BLaER1 treated with 17β-estradiol and CSF1 and Interleukin-3, amounts not matched to agents 10 nM and 100 nM (cell line): Measurements from ENCODE around the gene ILKAP.
A peak's percentile ranks its signal among the peaks of the same experiment; 100 is the strongest.

Experiments used
- H3K27ac ChIP-seq, 11 experiments: shearing (Covaris generic); formaldehyde crosslinking; 2 replicates each; pipeline ENCODE4 v1.8.1; 2022
- H3K27me3 ChIP-seq, 11 experiments: shearing (Covaris generic); formaldehyde crosslinking; 2 replicates each; pipeline ENCODE4 v1.8.1; 2022
- H3K36me3 ChIP-seq, 11 experiments: shearing (Covaris generic); formaldehyde crosslinking; 2 replicates each; pipeline ENCODE4 v1.8.1; 2022
- H3K4me1 ChIP-seq, 10 experiments: shearing (Covaris generic); formaldehyde crosslinking; 2 replicates each; pipeline ENCODE4 v1.8.1; 2022
- H3K4me2 ChIP-seq, 11 experiments: shearing (Covaris generic); formaldehyde crosslinking; 2 replicates each; pipeline ENCODE4 v1.8.1; 2022
- H3K4me3 ChIP-seq, 10 experiments: shearing (Covaris generic); formaldehyde crosslinking; 2 replicates each; pipeline ENCODE4 v1.8.1; 2022
- H3K9ac ChIP-seq, 11 experiments: shearing (Covaris generic); formaldehyde crosslinking; 2 replicates each; pipeline ENCODE4 v1.8.1; 2022
- H3K9me3 ChIP-seq, 11 experiments: shearing (Covaris generic); formaldehyde crosslinking; replicated peaks in 1 of 11; 2 replicates each; pipeline ENCODE4 v1.8.1; 2022
- H4K20me1 ChIP-seq, 11 experiments: shearing (Covaris generic); formaldehyde crosslinking; 2 replicates each; pipeline ENCODE4 v1.8.1; 2022
- Cebpa-rat ChIP-seq, 11 experiments: shearing (Covaris generic); IDR thresholded peaks; 2 replicates each; pipeline ENCODE4 v1.8.1; 2022

The ILKAP gene

GRCh38 chr2:238145851-238146250 is 57.6 kb downstream of the ILKAP start:
- no peak overlapping the region for H3K4me3 ChIP-seq
- H3K4me2 ChIP-seq = peak overlapping the region in 10 of 11 experiments; percentile 1 to 97 (median 55); a peak in 18 of 22 replicates
- H3K27ac ChIP-seq = no peak overlapping the region; a peak in 1 of 22 replicates
- no peaks in the 10 kb centered on the region for H3K9me3 ChIP-seq
- 0 out of 22 replicates have a peak overlapping the region, but pooled peaks of 1 of the 11 experiments have one; percentile 9 for H3K9ac ChIP-seq
- peaks cover 33 to 80% (median 71%) of the 10 kb centered on the region in 10 experiments for H3K4me1 ChIP-seq
- H4K20me1 ChIP-seq = peaks cover 0 to 59% (median 0%) of the 10 kb centered on the region in 11 experiments; a peak in 4 of 22 replicates
- TF ChIP-seq Cebpa-rat (IDR thresholded peaks at IDR 0.05) = no peak
- H3K27me3 ChIP-seq = no peaks in the 10 kb centered on the region
- H3K36me3 ChIP-seq = 0 out of 22 replicates have a peak, but pooled peaks cover 0 to 5% (median 0%) of the 10 kb centered on the region in 11 experiments

GRCh38 chr2:238145046-238145445 is 58.4 kb downstream of the ILKAP start:
- peak overlapping the region in 8 of 11 experiments; percentile 47 to 97 (median 66); a peak in 13 of 22 replicates for H3K4me2 ChIP-seq
- 0 out of 22 replicates have a peak, but pooled peaks cover 0 to 10% (median 0%) of the 10 kb centered on the region in 11 experiments for H3K36me3 ChIP-seq
- peaks cover 40 to 80% (median 74%) of the 10 kb centered on the region in 10 experiments for H3K4me1 ChIP-seq
- H3K9me3 ChIP-seq = no peaks in the 10 kb centered on the region
- no peaks in the 10 kb centered on the region for H3K27me3 ChIP-seq
- no peak overlapping the region for H3K27ac ChIP-seq
- no peak for TF ChIP-seq Cebpa-rat (IDR thresholded peaks at IDR 0.05)
- no peak overlapping the region for H3K4me3 ChIP-seq
- H3K9ac ChIP-seq = no peak overlapping the region
- H4K20me1 ChIP-seq = peaks cover 0 to 65% (median 0%) of the 10 kb centered on the region in 11 experiments; a peak in 4 of 22 replicates

- H3K27ac ChIP-seq = no peak overlapping the region
- peaks cover 48 to 83% (median 81%) of the 10 kb centered on the region in 10 experiments for H3K4me1 ChIP-seq
- no peak for TF ChIP-seq Cebpa-rat (IDR thresholded peaks at IDR 0.05)
- H4K20me1 ChIP-seq = peaks cover 0 to 61% (median 0%) of the 10 kb centered on the region in 11 experiments; a peak in 4 of 22 replicates
- peak overlapping the region in 10 of 11 experiments; percentile 61 to 97 (median 82); a peak in 18 of 22 replicates for H3K4me2 ChIP-seq
- H3K4me3 ChIP-seq = no peak overlapping the region
- H3K9me3 ChIP-seq = no peaks in the 10 kb centered on the region
- no peaks in the 10 kb centered on the region for H3K27me3 ChIP-seq
- H3K36me3 ChIP-seq = 0 out of 22 replicates have a peak, but pooled peaks cover 0 to 10% (median 0%) of the 10 kb centered on the region in 11 experiments
- no peak overlapping the region for H3K9ac ChIP-seq
Observed at GRCh38 chr2:238144262-238144661, 59.2 kb downstream of the ILKAP start.

GRCh38 chr2:238143239-238143951 is 60.1 kb downstream of the ILKAP start:
- Histone ChIP-seq H3K36me3 (0 out of 22 replicates have a peak, but pooled peaks cover 0 to 10% (median 0%) of the 10 kb centered on the region in 11 experiments), H3K4me1 (peaks cover 57 to 92% (median 90%) of the 10 kb centered on the region in 10 experiments), H3K4me3 (0 out of 20 replicates have a peak overlapping the region, but pooled peaks of 1 of the 10 experiments have one; percentile 11), H4K20me1 (peaks cover 0 to 57% (median 0%) of the 10 kb centered on the region in 11 experiments; a peak in 4 of 22 replicates), H3K4me2 (peak overlapping the region; percentile 61 to 97 (median 77)), H3K27ac (peak overlapping the region in 5 of 11 experiments; percentile 5 to 43 (median 31); a peak in 5 of 22 replicates), H3K9ac (peak overlapping the region in 5 of 11 experiments; percentile 17 to 24 (median 23); a peak in 4 of 22 replicates), H3K27me3 (no peaks in the 10 kb centered on the region), H3K9me3 (no peaks in the 10 kb centered on the region)
- no peak for TF ChIP-seq Cebpa-rat (IDR thresholded peaks at IDR 0.05)

- H3K9ac ChIP-seq = 0 out of 22 replicates have a peak overlapping the region, but pooled peaks of 1 of the 11 experiments have one; percentile 9
- H3K27ac ChIP-seq = peak overlapping the region in 2 of 11 experiments; percentile 5 to 31; a peak in 2 of 22 replicates
- peak overlapping the region; percentile 68 to 97 (median 86); a peak in 20 of 22 replicates for H3K4me2 ChIP-seq
- no peaks in the 10 kb centered on the region for H3K9me3 ChIP-seq
- peaks cover 65 to 100% (median 98%) of the 10 kb centered on the region in 10 experiments for H3K4me1 ChIP-seq
- no peak overlapping the region for H3K4me3 ChIP-seq
- TF ChIP-seq Cebpa-rat (IDR thresholded peaks at IDR 0.05) = no peak
- H3K27me3 ChIP-seq = no peaks in the 10 kb centered on the region
- H4K20me1 ChIP-seq = peaks cover 0 to 57% (median 0%) of the 10 kb centered on the region in 11 experiments; a peak in 4 of 22 replicates
- 0 out of 22 replicates have a peak, but pooled peaks cover 0 to 10% (median 0%) of the 10 kb centered on the region in 11 experiments for H3K36me3 ChIP-seq
Observed at GRCh38 chr2:238142382-238143205, 60.9 kb downstream of the ILKAP start.

GRCh38 chr2:238141541-238142318 is 61.8 kb downstream of the ILKAP start:
- Histone ChIP-seq H3K4me2 (peak overlapping the region; percentile 30 to 97 (median 86); a peak in 21 of 22 replicates), H3K4me1 (peaks cover 73 to 100% (median 99%) of the 10 kb centered on the region in 10 experiments), H3K9me3 (no peaks in the 10 kb centered on the region), H3K9ac (peak overlapping the region in 4 of 11 experiments; percentile 9 to 41 (median 14); a peak in 2 of 22 replicates), H3K27ac (peak overlapping the region in 4 of 11 experiments; percentile 5 to 15 (median 8); a peak in 4 of 22 replicates), H3K4me3 (no peak overlapping the region), H3K36me3 (0 out of 22 replicates have a peak, but pooled peaks cover 0 to 10% (median 0%) of the 10 kb centered on the region in 11 experiments), H3K27me3 (no peaks in the 10 kb centered on the region), H4K20me1 (peaks cover 0 to 57% (median 0%) of the 10 kb centered on the region in 11 experiments; a peak in 4 of 22 replicates)
- no peak for TF ChIP-seq Cebpa-rat (IDR thresholded peaks at IDR 0.05)

GRCh38 chr2:238140721-238141540 is 62.6 kb downstream of the ILKAP start:
- Histone ChIP-seq H3K4me2 (peak overlapping the region; percentile 30 to 97 (median 86); a peak in 21 of 22 replicates), H3K4me1 (peaks cover 79 to 99% (median 95%) of the 10 kb centered on the region in 10 experiments), H3K27ac (no peak overlapping the region)

More at GRCh38 chr2:238140721-238141540, 62.6 kb downstream of the ILKAP start:
- Histone ChIP-seq H4K20me1 (peaks cover 0 to 55% (median 0%) of the 10 kb centered on the region in 11 experiments; a peak in 4 of 22 replicates), H3K9me3 (no peaks in the 10 kb centered on the region), H3K36me3 (0 out of 22 replicates have a peak, but pooled peaks cover 0 to 10% (median 0%) of the 10 kb centered on the region in 11 experiments), H3K27me3 (no peaks in the 10 kb centered on the region), H3K4me3 (no peak overlapping the region), H3K9ac (peak overlapping the region in 2 of 11 experiments; percentile 13 to 16; a peak in 4 of 22 replicates)
- no peak for TF ChIP-seq Cebpa-rat (IDR thresholded peaks at IDR 0.05)
